OCI-LY7 (cell line): ENCODE measurements around the gene NIPSNAP3A. TPM values are rescaled to one million over a fixed set of nuclear protein-coding genes. Genes with fewer than 3 reads are reported as not detected.
A peak's percentile ranks its signal among the peaks of the same experiment; 100 is the strongest.

Experiments
- BruUV-seq: library from RNA; stranded (reverse); fragments of 400-500 nt; replicated peaks from 2 replicates; lab custom pipeline; 2021; lab: Mats Ljungman, UMichigan
- CTCF ChIA-PET: fragments of 300-600 bp; sonication (Branson Sonifier 250); formaldehyde crosslinking; loops from one replicate; lab custom pipeline; 2022; ENCODE audit warnings: antibody characterized with exemption; ENCODE audit not compliant: unreplicated experiment; lab: Charles Lee
- POLR2A ChIA-PET: fragments of 300-600 bp; sonication (Branson Sonifier 250); formaldehyde crosslinking; loops from one replicate; lab custom pipeline; 2022; ENCODE audit warnings: antibody characterized with exemption; lab: Charles Lee
- DNase-seq: peaks from one replicate; pipeline ENCODE4 v3.0.0-alpha.2; 2015; ENCODE audit warnings: low spot score
- H2AFZ ChIP-seq: fragments of 200-600 bp; sonication (generic), shearing (Covaris generic); 2 replicates; pipeline ENCODE4 v1.6.1; 2014; ENCODE audit warnings: mild to moderate bottlenecking, antibody characterized with exemption, low read length, moderate library complexity
- H3K27ac ChIP-seq: fragments of 200-600 bp; sonication (generic); 2 replicates; pipeline ENCODE4 v1.5.1; 2014; ENCODE audit warnings: mixed run types, low read depth, mild to moderate bottlenecking, moderate library complexity, low read length, inconsistent platforms; ENCODE audit not compliant: poor library complexity, severe bottlenecking
- H3K36me3 ChIP-seq: fragments of 200-600 bp; sonication (generic); 2 replicates; pipeline ENCODE4 v1.6.1; 2014; ENCODE audit warnings: mild to moderate bottlenecking, antibody characterized with exemption, low read length, moderate library complexity, mixed read lengths; ENCODE audit not compliant: insufficient read depth
- H3K4me1 ChIP-seq: fragments of 200-600 bp; sonication (generic); 2 replicates; pipeline ENCODE4 v1.5.1; 2014; ENCODE audit warnings: mild to moderate bottlenecking, low read length; ENCODE audit not compliant: insufficient read depth, poor library complexity, severe bottlenecking
- H3K4me2 ChIP-seq: fragments of 200-600 bp; sonication (generic); 2 replicates; pipeline ENCODE4 v1.6.1; 2014; ENCODE audit warnings: mild to moderate bottlenecking, low read length
- H3K4me3 ChIP-seq: fragments of 200-600 bp; sonication (generic); 2 replicates; pipeline ENCODE4 v1.5.1; 2014; ENCODE audit warnings: mild to moderate bottlenecking, low read depth, low read length; ENCODE audit not compliant: poor library complexity, severe bottlenecking
- H3K79me2 ChIP-seq: fragments of 200-600 bp; sonication (generic); 2 replicates; pipeline ENCODE4 v1.6.1; 2016; ENCODE audit warnings: low read depth, mild to moderate bottlenecking, low read length, moderate library complexity, mixed read lengths; ENCODE audit not compliant: insufficient read depth
- H3K9me2 ChIP-seq: fragments of 200-600 bp; sonication (generic); 2 replicates; pipeline ENCODE4 v1.6.1; 2016; ENCODE audit warnings: mild to moderate bottlenecking, low read length, mixed read lengths; ENCODE audit not compliant: insufficient read depth
- H3K9me3 ChIP-seq: fragments of 200-600 bp; sonication (generic); 2 replicates; pipeline ENCODE4 v1.6.1; 2014; ENCODE audit warnings: mild to moderate bottlenecking, mixed run types, low read length, mixed read lengths
- H4K20me1 ChIP-seq: fragments of 200-600 bp; sonication (generic); 2 replicates; pipeline ENCODE4 v1.6.1; 2014; ENCODE audit warnings: mild to moderate bottlenecking, antibody characterized with exemption, low read length, moderate library complexity, mixed read lengths; ENCODE audit not compliant: insufficient read depth
- EZH2phosphoT487 ChIP-seq: fragments of 200-600 bp; sonication (generic); IDR thresholded peaks from 2 replicates; pipeline ENCODE4 v1.6.1; 2018; ENCODE audit warnings: low read depth, borderline replicate concordance, mild to moderate bottlenecking, mixed run types, antibody characterized with exemption, low read length, moderate library complexity, mixed read lengths
- intact Hi-C: fragments of 100-400 bp; cut with micrococcal nuclease; formaldehyde crosslinking; loops from one replicate; pipeline ENCODE4 v1.10.0; 2022; ENCODE audit not compliant: unreplicated experiment
- total RNA-seq, 2 experiments: library from RNA; depleted of rRNA in 1 of 2; stranded (reverse); fragments of >200 nt in 1 of 2; shearing (Covaris generic) in 1 of 2; gene quantifications; 2 replicates each; pipeline ENCODE4 v1.2.3, GENCODE V29; 2014 to 2022
- TF ChIP-seq, protein P1 (sequence below): fragments of 200-600 bp; sonication (generic); conservative IDR thresholded peaks from 2 replicates; pipeline ENCODE4 v1.5.1; 2014; ENCODE audit warnings: mild to moderate bottlenecking, antibody characterized with exemption, low read length, moderate library complexity, mixed read lengths

The NIPSNAP3A gene
- total RNA-seq, 2 experiments from 2014 or later: 20.2 to 25.2 TPM

DNA sequence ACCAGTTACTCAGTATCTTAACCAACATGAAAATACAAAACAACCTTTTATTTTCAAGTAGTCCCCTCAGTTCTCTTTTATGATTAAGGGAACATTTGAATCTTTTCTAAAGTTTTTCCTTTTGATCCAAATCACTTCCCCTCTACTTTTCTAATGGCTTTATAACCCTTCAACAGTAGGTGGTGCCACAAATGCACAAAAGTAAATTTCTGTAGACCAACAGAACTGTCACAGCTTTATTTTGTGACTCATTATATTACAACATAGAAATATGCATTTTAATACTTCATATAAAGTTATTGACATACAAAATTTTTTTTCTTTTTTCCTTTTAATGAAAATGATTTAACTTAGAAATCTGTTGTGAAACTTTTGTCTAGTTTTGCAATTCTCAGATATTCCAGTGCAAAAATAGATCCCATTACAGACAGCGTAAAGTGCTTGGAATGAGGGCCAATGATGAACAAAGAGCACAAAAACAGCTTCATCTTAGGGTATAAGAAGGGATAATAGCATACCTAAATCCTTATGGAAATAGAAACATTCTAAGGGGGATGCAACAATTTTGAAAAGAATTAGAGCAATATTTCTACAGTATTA lies 33.4 kb downstream of the NIPSNAP3A start:
- Histone ChIP-seq H3K9me2 (no peaks in the 10 kb centered on the region), H4K20me1 (no peaks in the 10 kb centered on the region), H3K9me3 (no peaks in the 10 kb centered on the region), H2AFZ (no peak overlapping the region), H3K79me2 (peaks cover 7% of the 10 kb centered on the region; the same call in 1 of the 2 replicates), H3K4me1 (peaks cover 24% of the 10 kb centered on the region), H3K27ac (no peak overlapping the region), H3K36me3 (peaks cover 34% of the 10 kb centered on the region), H3K4me3 (no peak overlapping the region), H3K4me2 (no peak overlapping the region)
- DNase-seq: peak; percentile 54
- TF ChIP-seq, protein P1, sequence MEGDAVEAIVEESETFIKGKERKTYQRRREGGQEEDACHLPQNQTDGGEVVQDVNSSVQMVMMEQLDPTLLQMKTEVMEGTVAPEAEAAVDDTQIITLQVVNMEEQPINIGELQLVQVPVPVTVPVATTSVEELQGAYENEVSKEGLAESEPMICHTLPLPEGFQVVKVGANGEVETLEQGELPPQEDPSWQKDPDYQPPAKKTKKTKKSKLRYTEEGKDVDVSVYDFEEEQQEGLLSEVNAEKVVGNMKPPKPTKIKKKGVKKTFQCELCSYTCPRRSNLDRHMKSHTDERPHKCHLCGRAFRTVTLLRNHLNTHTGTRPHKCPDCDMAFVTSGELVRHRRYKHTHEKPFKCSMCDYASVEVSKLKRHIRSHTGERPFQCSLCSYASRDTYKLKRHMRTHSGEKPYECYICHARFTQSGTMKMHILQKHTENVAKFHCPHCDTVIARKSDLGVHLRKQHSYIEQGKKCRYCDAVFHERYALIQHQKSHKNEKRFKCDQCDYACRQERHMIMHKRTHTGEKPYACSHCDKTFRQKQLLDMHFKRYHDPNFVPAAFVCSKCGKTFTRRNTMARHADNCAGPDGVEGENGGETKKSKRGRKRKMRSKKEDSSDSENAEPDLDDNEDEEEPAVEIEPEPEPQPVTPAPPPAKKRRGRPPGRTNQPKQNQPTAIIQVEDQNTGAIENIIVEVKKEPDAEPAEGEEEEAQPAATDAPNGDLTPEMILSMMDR: peak; percentile 90
- TF ChIP-seq EZH2phosphoT487: no peak
- POLR2A ChIA-PET: interaction anchor here (0.6 to 2.2 kb wide), 4 partner anchors 11 to 144 kb away, joined by 3 to 10 read pairs (median 6); no protein-coding TSS in a partner anchor
- intact Hi-C loops: loop anchor here (1.0 to 5.0 kb wide), 4 partner anchors 81 to 636 kb away; no protein-coding TSS in a partner anchor
- no TSS peak for BruUV-seq
- CTCF ChIA-PET: no interaction called here

DNA sequence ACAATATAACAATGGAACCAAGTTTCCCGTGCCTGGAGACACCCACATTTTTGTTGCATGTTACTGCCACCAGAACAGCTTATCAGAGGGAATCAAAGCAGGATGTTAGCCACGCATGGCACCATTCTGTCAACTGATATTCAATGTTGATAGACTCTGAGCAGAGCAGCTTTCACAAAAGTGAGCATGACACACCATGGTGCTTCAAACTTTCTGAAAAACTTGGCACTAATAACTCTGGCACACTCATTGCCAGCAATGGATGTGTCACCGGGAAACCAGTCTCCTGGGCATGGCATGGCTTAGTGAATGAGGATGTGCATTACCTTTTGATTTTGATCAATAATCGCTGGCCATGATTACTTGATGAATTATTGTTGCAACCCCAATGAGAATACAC lies 36.1 kb downstream of the NIPSNAP3A start:
- no peaks in the 10 kb centered on the region for H3K9me2 ChIP-seq
- H3K27ac ChIP-seq: no peak overlapping the region
- no peaks in the 10 kb centered on the region for H3K9me3 ChIP-seq
- no TSS peak for BruUV-seq
- intact Hi-C loops: loop anchor here (5.0 kb wide), 2 partner anchors 79 to 634 kb away; no protein-coding TSS in a partner anchor
- H4K20me1 ChIP-seq: no peaks in the 10 kb centered on the region
- no peak overlapping the region for H3K4me2 ChIP-seq
- H2AFZ ChIP-seq: no peak overlapping the region
- ChIA-PET POLR2A (no interaction called here), CTCF (no interaction called here)
- peaks cover 61% of the 10 kb centered on the region for H3K36me3 ChIP-seq
- H3K4me3 ChIP-seq: no peak overlapping the region
- H3K4me1 ChIP-seq: peaks cover 8% of the 10 kb centered on the region
- peaks cover 7% of the 10 kb centered on the region; the same call in 1 of the 2 replicates for H3K79me2 ChIP-seq
- TF ChIP-seq, protein P1: no peak
- TF ChIP-seq EZH2phosphoT487: no peak
- no peak for DNase-seq

DNA sequence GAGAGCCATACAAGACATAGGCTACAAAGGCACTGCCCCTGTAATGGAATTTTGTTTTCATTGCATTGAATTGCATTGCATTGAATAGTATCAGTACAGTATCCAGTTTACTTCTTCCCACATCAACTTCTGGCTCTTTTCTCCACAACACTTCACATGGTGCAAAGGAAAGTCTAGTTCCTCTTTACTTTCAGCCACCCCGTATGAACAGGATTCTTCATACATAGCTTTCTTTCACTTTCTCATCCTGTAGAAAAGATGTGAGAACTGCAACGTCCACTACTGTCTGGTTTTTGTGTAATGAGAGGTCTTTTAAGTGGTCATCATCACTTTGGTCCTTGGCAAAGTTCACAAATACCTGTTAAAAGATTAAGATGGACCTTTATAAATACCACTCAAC lies 36.6 kb downstream of the NIPSNAP3A start:
- no peaks in the 10 kb centered on the region for H4K20me1 ChIP-seq
- no peak overlapping the region for H3K4me3 ChIP-seq
- no peak overlapping the region for H3K27ac ChIP-seq
- H3K36me3 ChIP-seq: peaks cover 66% of the 10 kb centered on the region
- H3K4me2 ChIP-seq: no peak overlapping the region
- TF ChIP-seq, protein P1: no peak
- no peak for TF ChIP-seq EZH2phosphoT487
- peaks cover 8% of the 10 kb centered on the region for H3K4me1 ChIP-seq
- POLR2A ChIA-PET: interaction anchor here (0.6 to 0.8 kb wide), 2 partner anchors 36 to 634 kb away, joined by 3 read pairs; no protein-coding TSS in a partner anchor
- no peaks in the 10 kb centered on the region for H3K9me3 ChIP-seq
- peaks cover 7% of the 10 kb centered on the region; the same call in 1 of the 2 replicates for H3K79me2 ChIP-seq
- BruUV-seq: no TSS peak
- CTCF ChIA-PET: no interaction called here
- H2AFZ ChIP-seq: no peak overlapping the region
- H3K9me2 ChIP-seq: no peaks in the 10 kb centered on the region
- intact Hi-C loops: loop anchor here (5.0 kb wide), 2 partner anchors 78 to 633 kb away; no protein-coding TSS in a partner anchor
- no peak for DNase-seq
